Loucy (cell line): ENCODE measurements around the gene SCYGR5.

Experiments
- EZH2phosphoT487 ChIP-seq: fragments of 200-600 bp; IDR thresholded peaks from 2 replicates; pipeline ENCODE4 v1.6.1; 2018; ENCODE audit warnings: antibody characterized with exemption, mild to moderate bottlenecking, moderate library complexity, borderline replicate concordance
- TF ChIP-seq, protein P1 (sequence below): fragments of 200-600 bp; sonication (generic); conservative IDR thresholded peaks from 2 replicates; pipeline ENCODE4 v1.5.1; 2014; ENCODE audit warnings: mild to moderate bottlenecking, antibody characterized with exemption, low read length

GRCh38 chr2:227713291-227713690 lies 46.7 kb downstream of the SCYGR5 start:
- TF ChIP-seq, protein P1, sequence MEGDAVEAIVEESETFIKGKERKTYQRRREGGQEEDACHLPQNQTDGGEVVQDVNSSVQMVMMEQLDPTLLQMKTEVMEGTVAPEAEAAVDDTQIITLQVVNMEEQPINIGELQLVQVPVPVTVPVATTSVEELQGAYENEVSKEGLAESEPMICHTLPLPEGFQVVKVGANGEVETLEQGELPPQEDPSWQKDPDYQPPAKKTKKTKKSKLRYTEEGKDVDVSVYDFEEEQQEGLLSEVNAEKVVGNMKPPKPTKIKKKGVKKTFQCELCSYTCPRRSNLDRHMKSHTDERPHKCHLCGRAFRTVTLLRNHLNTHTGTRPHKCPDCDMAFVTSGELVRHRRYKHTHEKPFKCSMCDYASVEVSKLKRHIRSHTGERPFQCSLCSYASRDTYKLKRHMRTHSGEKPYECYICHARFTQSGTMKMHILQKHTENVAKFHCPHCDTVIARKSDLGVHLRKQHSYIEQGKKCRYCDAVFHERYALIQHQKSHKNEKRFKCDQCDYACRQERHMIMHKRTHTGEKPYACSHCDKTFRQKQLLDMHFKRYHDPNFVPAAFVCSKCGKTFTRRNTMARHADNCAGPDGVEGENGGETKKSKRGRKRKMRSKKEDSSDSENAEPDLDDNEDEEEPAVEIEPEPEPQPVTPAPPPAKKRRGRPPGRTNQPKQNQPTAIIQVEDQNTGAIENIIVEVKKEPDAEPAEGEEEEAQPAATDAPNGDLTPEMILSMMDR = no peak
- TF ChIP-seq EZH2phosphoT487 = no peak
